Measurements from ENCODE around the gene DYNC1I1. TPM values are rescaled to one million over a fixed set of nuclear protein-coding genes. Genes with fewer than 3 reads are reported as not detected.

Gene DYNC1I1
- total RNA-seq, 4 donors from 2014 or later: 1.7 to 6.8 (median 4.2) TPM

DNA sequence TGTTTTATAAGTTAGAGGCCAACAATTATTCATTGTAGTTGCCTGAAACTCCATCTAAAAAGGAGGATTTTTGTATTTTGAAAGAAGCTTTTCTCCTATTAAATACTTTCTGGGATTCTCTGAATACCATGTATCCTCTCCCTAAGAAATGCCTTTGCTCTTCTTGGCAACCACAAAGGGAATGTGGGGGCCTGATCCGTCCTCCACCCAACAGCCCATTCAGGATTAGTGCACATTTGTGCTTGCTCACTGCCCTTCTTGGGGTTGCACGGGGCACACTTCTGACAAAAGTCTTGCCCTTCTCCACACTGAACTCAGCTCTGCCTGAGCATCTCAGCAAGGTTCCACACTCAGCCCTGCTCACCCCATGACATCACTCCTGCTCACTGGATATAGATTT lies 355.4 kb downstream of the DYNC1I1 start:
- DNase-seq (ENCODE audit: low spot score) (no peak), ATAC-seq (ENCODE audit: low FRiP score) (no peak)
- TF ChIP-seq, protein P1, sequence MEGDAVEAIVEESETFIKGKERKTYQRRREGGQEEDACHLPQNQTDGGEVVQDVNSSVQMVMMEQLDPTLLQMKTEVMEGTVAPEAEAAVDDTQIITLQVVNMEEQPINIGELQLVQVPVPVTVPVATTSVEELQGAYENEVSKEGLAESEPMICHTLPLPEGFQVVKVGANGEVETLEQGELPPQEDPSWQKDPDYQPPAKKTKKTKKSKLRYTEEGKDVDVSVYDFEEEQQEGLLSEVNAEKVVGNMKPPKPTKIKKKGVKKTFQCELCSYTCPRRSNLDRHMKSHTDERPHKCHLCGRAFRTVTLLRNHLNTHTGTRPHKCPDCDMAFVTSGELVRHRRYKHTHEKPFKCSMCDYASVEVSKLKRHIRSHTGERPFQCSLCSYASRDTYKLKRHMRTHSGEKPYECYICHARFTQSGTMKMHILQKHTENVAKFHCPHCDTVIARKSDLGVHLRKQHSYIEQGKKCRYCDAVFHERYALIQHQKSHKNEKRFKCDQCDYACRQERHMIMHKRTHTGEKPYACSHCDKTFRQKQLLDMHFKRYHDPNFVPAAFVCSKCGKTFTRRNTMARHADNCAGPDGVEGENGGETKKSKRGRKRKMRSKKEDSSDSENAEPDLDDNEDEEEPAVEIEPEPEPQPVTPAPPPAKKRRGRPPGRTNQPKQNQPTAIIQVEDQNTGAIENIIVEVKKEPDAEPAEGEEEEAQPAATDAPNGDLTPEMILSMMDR (IDR thresholded peaks at IDR 0.05): no peak

DNA sequence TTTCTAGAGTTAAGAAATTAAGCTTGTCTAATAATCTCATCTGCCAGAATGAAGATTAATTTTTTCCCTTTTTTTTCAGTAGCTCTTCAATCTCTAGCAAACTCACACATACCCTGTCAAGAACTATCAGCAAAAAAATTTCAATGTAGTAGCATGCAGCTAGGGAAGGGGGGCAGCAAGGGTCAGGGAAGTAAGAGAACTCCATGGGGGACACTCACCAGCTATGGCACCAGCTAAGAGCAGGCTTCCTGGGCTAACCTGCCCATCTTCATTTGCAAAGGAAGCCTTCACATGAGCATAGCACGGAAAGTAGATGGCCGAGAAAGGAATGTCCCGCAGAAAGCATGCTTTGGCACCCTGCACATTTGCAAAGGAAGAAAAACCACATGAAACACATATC lies 359.2 kb downstream of the DYNC1I1 start:
- TF ChIP-seq, protein P1 (IDR thresholded peaks at IDR 0.05): no peak
- DNase-seq (ENCODE audit: low spot score) (no peak), ATAC-seq (ENCODE audit: low FRiP score) (no peak)

DNA sequence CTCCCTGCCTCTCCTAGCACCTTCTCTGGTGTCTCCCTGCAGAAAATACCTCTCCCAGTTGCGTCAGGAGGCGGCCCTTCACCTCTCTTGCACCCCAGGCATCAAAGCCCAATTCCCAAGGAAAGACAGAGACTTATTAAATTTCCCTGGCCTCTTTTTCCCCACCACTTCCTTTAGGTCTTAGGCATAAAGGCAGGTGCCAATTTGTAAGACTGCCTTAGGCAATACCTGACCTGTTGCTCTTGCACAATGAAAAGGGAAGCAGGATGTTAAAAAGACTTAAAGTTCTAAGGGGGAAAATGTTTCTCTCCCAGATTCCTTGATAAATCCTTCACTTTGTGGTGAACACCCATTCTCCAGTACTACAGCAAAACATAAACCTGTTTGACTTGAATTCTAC lies 362.9 kb downstream of the DYNC1I1 start:
- TF ChIP-seq, protein P1 (IDR thresholded peaks at IDR 0.05): no peak
- no peak for ATAC-seq (ENCODE audit: low FRiP score)
- DNase-seq (ENCODE audit: low spot score): no peak

DNA sequence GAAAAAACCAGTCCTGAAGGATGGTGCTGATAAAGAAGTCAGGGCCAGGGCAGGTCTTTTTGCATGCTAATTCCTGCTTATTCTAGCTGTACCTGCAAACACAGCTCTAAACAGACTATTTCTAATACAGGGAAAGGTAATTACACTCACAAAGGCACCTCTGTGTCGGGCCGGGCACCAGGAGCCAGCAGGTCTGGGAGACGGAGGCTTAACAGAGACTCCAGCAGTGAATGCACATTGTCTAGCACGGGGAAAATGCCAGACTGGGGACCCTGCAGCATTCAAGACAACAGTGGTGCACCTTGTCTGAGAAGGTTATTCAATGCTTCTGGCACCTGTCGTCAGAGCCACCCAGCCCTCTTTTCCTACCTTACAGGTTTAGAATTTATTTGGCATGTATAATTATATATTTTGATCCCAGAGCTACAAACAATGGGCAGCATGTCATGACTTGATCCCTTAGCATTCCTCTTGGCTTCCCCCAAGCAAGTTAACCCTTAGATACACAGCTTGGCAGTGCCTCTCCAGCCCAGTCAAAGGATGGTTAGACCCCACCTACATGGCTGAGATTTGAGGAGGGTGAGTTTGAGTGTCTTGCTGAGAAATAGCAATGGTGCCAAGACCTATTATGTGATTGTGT lies 364.4 kb downstream of the DYNC1I1 start:
- DNase-seq (ENCODE audit: low spot score) (no peak), ATAC-seq (ENCODE audit: low FRiP score) (no peak)
- TF ChIP-seq, protein P1 (IDR thresholded peaks at IDR 0.05): no peak

DNA sequence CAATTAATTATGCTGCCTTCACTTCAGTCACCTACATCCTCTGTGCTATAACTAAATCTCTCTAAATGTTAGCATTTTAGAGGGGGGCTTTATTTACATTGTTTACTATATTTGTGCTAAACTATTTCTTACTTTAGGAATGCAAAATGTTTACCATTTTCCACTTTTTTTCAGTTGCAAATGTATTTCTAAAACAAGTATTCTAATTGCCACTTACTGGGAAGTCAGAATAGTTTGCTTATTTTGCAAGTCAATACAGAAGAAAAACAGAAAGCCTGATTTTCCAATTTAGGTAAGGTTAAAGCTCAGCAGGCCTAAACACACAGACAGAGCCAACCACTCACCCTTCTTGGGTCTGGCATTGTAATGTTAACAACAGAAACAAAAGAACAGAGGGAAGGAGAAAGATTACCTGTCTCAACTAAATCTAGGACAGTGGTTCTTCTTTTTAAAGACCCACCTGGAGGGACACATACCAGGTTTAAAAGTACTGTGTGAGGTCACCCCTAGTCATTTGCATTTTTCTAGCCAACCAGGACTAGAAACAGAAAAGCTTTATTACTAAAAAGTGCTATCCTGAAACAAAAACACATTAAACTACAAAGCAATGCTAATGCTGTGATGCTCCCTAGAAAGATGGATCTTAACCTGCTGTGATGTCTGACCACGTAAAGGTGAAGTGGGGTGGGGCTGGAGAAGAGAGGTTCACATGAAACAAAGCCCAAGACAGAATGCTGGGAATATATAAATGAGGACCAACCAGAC lies 371.3 kb downstream of the DYNC1I1 start:
- TF ChIP-seq, protein P1 (IDR thresholded peaks at IDR 0.05): no peak
- ATAC-seq (ENCODE audit: low FRiP score): no peak
- no peak for DNase-seq (ENCODE audit: low spot score)

DNA sequence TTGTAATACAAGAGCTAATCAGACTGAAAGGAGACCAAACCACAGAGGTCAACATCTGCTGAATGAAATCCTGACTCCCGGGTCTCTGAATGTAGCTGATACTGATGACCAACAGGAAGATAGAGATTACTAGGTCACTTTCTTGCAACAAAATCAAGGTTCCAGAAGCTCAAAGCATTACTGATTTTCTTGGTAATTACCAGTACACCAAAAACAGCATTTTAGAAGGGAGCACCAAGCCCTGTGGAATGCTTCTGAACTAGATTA lies 371.8 kb downstream of the DYNC1I1 start:
- ATAC-seq (ENCODE audit: low FRiP score): no peak
- no peak for DNase-seq (ENCODE audit: low spot score)
- TF ChIP-seq, protein P1 (IDR thresholded peaks at IDR 0.05): no peak

Other genes with a start within 250 kb of the DYNC1I1 start
- gene PDK4, start 176.0 kb upstream of the DYNC1I1 start, total RNA-seq: 100 to 1,000 TPM; 511 to 996 (median 618) TPM